C4-2B (cell line): ENCODE results near the gene LRRTM4.

Experiments used
- ZFX ChIP-seq: fragments of 450-650 bp; IDR thresholded peaks from 2 replicates; pipeline ENCODE4 v1.6.1; 2017
- TF ChIP-seq, protein P1 (sequence below): fragments of 450-650 bp; conservative IDR thresholded peaks from 2 replicates; pipeline ENCODE4 v1.5.1; 2017; ENCODE audit warnings: mild to moderate bottlenecking

GRCh38 chr2:77296791-77297190, 225.4 kb downstream of the LRRTM4 start:
- TF ChIP-seq, protein P1, sequence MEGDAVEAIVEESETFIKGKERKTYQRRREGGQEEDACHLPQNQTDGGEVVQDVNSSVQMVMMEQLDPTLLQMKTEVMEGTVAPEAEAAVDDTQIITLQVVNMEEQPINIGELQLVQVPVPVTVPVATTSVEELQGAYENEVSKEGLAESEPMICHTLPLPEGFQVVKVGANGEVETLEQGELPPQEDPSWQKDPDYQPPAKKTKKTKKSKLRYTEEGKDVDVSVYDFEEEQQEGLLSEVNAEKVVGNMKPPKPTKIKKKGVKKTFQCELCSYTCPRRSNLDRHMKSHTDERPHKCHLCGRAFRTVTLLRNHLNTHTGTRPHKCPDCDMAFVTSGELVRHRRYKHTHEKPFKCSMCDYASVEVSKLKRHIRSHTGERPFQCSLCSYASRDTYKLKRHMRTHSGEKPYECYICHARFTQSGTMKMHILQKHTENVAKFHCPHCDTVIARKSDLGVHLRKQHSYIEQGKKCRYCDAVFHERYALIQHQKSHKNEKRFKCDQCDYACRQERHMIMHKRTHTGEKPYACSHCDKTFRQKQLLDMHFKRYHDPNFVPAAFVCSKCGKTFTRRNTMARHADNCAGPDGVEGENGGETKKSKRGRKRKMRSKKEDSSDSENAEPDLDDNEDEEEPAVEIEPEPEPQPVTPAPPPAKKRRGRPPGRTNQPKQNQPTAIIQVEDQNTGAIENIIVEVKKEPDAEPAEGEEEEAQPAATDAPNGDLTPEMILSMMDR: no peak
- no peak for TF ChIP-seq ZFX
